DMS153 treated with DMSO at 0.1 percent for 48 hours (cell line): ENCODE results near the gene HBG2.
"Not testable (repeated sequence)": the region's sequence is repeated elsewhere in the genome, so short reads cannot be mapped to it uniquely, and the experiment has no call there.

Experiments used
- DNase-seq: peaks from one replicate; lab custom pipeline; 2025; ENCODE audit not compliant: unreplicated experiment; lab: John Stamatoyannopoulos, UW

The HBG2 gene

DNA sequence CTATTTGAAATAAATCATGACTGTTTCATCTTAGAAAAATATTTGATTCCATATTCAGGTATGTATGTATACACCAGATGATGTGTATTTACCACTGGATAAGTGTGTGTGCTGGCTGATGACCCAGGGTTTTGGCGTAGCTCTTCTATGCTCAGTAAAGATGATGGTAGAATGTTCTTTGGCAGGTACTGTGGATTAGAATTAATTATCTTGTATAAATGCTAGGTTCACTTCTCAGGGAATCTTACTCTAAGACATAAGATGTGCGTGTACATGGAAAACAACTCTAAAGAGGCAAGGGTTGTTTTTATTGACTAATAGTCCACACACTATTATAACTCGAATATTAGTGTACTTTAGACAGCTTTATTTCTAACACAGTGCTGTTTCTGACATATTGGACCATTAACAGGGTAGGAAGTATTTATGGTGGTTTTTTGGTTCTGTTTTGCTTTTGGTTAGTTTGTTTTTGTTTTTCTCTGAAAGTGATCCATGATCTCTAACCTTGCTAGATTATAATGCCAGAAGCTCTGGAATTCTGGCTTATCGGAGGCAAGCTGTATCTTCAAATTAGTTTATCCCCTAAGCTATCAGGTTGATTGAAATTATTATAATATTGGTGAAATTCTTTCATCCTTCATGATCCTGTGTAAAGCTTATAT, 3.9 kb downstream of the HBG2 start:
- DNase-seq, result no peak

DNA sequence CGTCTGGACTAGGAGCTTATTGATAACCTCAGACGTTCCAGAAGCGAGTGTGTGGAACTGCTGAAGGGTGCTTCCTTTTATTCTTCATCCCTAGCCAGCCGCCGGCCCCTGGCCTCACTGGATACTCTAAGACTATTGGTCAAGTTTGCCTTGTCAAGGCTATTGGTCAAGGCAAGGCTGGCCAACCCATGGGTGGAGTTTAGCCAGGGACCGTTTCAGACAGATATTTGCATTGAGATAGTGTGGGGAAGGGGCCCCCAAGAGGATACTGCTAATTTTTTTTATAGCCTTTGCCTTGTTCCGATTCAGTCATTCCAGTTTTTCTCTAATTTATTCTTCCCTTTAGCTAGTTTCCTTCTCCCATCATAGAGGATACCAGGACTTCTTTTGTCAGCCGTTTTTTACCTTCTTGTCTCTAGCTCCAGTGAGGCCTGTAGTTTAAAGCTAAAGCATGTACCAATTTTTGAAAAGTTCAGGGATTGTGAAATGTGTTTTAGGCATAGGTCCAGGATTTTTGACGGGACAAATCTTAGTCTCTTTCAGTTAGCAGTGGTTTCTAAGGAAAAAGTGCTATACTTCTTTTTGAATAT, 4.7 kb downstream of the HBG2 start, which contains the start of gene HBG1:
Gene HBG1, minus strand, starts transcription at position 51 of the 590 bp plus-strand sequence. CDS start 53 bp downstream, outside the sequence.
- DNase-seq, result not testable (repeated sequence)

DNA sequence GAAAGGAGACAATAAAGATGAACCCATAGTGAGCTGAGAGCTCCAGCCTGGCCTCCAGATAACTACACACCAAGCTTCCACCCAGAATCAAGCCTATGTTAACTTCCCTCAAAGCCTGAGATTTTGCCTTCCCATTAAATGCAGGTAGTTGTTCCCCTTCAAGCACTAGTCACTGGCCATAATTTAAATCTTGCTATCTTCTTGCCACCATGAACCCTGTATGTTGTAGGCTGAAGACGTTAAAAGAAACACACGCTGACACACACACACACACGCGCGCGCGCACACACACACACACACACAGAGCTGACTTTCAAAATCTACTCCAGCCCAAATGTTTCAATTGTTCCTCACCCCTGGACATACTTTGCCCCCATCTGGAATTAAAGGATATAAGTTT, 6.1 kb downstream of the HBG2 start:
- not testable (repeated sequence) for DNase-seq

DNA sequence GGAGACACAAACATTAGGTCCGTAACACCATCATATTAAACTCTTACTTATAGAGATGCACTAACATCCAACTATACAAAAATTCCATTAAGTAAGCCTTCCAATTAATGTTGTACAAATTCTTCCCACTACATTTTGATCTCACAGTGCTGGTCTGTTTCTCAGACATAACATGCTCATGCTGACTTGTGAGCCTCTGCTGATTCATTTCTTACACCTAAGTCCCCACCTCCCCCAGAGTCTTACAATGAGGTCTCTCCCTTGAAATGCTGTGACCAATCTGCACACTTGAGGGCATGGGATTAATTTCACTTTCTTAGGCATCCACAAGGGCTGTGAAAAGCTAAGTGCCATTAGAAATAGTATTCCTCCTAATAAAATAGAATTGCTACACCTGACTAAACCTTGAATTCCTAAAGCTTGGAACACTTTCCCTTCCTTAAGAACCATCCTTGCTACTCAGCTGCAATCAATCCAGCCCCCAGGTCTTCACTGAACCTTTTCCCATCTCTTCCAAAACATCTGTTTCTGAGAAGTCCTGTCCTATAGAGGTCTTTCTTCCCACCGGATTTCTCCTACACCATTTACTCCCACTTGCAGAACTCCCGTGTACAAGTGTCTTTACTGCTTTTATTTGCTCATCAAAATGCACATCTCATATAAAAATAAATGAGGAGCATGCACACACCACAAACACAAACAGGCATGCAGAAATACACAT, 6.9 kb downstream of the HBG2 start:
- no peak for DNase-seq

DNA sequence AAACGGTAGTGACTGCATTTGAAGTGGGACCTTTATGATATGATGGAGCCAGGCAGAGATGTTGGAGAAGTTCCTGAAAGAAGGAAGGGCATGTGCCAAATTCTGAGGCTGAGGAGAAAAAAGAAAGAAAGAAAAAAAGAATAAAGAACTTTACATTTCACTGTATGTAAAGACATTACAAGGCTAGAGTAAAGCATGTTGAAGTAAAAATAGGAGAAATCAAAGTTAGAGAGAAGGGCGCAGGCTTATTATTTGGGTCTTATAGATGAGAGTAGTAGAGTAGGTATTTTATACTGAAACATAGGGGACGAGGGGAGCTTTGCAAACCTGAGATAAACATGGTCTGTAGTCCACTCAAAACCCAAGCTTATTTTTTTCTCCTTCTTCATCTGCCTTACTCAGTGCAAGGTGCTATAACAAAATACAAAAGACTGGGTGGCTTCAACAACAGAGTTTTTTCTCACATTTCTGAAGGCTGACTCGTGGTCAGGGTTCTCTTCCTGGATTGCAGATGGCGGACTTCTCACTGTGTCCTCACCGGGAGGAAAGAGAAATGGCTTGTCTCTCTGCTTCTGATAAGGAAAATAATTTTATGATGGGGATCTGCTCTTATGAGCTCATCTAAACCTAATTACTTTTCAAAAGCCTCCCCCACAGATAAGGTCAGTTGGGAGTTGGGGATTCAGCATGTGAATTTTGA, 7.7 kb downstream of the HBG2 start:
- no peak for DNase-seq

DNA sequence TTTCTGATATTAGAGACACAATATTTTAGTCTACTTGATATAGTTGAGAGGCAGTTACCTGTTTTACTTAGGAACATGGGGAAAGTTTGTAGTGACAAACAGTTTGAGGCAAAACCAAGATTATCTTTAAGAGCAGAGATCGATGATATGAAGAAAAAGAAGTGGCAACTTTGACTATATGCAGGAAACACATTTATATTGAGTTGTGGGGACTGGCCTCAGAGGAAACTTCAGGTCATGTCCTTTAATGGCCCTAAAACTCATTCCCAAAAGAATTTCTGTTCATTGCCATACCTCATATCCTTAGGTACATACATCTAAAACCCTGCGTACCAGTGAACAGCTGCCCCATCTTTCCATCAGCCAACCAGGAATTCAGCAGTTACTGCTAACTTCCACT, 9.4 kb downstream of the HBG2 start:
- no peak for DNase-seq

DNA sequence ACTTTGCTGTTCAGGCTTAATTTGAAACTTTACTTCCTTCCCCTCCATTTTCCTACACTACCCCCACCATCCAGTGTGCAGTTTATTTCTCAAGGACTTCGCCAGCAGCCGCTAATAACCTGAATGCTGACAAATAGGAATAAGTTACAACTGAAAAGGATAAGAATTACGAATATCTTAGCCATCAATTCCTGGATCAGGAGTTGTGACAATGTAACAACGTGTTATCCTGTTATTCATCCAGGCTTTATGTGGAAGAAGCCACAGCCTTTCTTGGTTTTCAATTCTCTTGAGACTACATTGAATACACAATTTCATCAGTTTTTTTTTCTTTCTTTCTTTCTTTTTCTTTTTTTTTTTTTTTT, 10.8 kb downstream of the HBG2 start:
- DNase-seq, result no peak

DNA sequence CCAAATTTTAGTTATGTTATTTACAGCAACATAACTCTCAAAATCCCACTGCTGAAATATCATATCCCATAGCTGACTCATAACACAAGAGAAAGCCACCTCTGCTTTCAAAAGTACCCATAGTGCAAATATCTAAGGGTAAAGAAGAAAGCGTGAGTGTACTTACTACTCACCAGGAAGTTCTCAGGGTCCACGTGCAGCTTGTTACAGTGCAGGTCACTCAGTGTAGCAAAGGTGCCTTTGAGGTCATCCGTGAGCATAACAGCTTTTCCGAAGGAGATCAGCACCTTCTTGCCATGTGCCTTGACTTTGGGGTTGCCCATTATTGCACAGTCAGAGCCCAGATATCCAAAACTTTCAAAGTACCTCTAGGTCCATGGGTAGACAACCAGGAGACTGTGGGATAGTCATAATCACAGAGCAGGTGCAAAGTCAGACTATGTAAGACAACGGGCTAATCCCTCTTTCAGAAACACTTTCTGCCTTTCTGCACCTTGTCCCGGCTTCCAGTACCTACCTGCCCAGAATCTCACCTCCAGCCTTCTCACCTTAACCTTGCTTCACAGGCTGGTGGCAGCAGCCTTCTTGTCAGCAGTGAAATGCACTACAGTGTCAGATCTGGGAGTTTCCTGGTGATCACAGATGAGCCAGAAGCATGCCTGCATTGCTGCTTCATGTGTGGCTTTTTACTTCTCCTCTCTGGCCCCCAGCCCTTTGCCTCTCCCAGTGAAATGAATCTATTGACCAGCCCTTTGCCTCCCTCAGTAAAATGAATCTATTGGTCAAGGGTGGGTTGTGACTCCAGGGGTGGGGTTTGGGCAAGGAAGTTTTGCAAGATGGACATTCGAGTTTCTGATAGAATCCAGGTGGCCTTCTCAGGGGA, 11.4 kb downstream of the HBG2 start:
- DNase-seq, result no peak

DNA sequence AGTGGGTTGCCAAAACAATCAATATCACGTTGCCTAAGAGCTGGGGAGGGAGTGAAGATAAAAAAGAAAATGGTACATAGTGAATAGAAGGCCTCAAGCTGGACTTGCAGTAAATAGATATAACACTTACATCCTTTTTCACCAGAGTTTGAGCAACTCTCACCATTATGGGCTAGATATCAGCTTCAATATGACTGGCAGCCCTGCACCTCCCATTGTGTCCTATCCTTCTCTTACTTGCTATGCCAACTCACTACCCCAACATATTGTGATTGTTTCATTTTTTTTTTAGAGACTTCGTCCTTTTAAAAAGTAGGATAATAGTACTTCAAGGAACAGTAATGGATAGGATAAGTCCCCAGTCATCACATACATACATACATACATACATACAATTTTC, 12.4 kb downstream of the HBG2 start:
- DNase-seq, result no peak

DNA sequence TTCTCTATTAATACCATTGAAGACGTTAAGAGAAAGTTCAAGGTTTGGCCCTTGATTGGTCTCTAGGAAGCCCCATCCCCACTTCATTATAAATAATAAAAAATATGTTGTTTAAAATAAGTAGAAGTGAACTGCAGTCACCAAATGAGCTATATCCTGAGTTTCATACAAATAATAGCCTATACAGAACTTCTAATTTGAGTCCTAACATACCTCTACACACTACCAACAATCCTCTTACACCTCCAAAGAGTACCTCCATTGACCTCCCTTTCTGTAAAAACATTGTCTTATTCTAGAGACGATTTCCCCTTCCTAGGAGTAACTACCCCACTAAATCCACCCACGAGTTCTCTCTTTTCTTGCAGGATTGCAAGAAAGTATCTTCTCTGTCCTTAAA, 13.1 kb downstream of the HBG2 start:
- no peak for DNase-seq

DNA sequence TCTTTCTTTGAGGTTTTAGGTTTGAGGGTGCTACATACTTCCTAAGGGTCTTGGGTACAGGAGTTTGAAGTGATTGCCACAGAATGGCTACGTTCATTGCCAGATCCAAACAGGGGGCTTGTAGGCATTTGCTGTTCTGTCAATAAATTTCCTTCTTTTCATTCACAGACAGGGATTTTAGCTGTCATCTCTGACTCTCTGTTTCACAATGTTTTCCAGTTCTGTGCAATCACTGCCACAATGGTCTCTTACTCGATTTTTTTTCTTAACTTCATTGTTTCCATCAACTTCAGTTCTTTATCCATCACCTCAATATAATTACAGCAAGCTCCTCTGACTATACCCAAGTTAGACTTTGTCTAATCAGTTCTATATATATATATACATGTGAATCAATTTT, 14.1 kb downstream of the HBG2 start:
- no peak for DNase-seq

DNA sequence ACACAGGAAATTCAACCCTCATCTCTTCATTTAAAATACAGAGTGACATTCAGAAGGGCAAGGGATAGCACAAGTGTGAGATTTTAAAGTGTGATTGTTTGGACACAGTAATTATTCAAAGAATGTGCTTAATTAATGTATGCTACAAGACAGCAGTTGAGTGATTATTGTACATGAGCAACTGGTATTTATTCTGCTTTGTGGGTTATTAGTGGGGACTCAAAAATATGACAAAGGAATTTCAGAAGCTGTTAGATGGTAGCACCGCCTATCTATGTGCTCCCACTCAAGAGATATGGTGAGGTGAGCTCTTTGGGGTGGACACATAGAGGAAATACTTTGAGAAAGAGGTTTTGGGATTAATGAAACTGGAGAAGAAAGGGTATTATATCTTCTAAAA, 14.5 kb downstream of the HBG2 start:
- DNase-seq, result no peak

DNA sequence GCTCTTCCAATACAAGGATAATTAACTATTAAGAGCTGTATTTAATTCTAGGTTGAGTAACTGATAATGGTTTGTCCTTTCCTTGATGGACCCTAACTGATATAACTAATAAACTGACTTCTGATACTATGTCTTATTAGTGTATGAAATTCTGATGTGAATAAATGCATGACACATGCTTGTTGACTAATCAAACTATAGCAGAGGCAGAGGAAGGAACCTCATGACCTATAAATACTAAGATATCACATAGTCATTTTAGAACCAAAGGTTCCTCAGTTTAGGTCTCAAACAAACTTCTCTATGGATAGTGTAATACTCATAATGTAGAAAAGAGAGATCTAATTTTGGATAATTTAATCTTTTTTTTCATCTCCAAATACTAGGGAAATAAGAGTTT, 15.5 kb downstream of the HBG2 start:
- DNase-seq, result no peak

DNA sequence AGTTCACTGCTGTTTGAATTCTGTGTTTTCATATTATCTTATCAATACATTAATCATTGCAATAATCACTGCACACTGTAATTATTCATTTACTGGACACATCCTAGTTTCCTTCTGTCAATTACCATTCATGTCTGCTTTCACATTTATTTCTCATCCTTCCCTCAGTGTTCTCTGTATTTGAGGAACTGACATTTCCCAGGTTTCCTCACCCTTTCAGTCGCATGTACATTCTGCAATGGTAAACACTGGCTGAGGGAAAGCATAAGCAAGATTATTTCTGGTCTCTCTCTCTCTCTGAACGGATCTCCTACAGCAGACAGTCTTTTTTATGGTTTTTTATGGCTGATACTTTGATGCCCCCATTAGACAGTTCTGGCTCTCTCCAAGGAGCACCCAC, 16.1 kb downstream of the HBG2 start:
- DNase-seq, result no peak

DNA sequence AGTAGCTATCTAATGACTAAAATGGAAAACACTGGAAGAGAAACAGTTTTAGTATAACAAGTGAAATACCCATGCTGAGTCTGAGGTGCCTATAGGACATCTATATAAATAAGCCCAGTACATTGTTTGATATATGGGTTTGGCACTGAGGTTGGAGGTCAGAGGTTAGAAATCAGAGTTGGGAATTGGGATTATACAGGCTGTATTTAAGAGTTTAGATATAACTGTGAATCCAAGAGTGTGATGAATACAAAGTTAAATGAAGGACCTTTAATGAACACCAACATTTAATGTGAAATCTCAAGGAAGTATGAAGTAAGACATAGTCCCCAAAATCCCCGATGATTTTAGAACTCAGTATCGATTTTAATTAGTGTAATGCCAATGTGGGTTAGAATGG, 17.2 kb downstream of the HBG2 start:
- no peak for DNase-seq

DNA sequence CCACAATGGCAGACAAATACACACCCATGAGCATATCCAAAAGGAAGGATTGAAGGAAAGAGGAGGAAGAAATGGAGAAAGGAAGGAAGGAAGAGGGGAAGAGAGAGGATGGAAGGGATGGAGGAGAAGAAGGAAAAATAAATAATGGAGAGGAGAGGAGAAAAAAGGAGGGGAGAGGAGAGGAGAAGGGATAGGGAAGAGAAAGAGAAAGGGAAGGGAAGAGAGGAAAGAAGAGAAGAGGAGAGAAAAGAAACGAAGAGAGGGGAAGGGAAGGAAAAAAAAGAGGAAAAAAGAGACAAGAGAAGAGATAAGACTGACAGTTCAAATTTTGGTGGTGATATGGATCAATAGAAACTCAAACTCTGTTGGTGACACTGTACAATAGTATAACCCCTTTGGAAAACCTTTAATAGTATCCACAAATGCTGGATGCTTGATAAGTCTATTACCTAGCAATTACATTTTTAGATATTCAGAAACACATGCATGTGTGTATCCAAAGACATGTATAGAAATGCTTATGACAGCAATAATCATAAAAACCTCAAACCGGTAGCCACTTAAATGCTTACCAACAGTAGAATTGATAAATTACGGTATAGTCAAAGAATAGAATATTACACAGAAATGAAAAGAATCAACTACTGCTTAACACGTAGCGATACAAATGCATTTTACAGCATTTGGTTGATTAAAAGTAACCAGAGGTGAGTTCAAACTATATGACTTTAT, 19.1 kb downstream of the HBG2 start:
- no peak for DNase-seq

DNA sequence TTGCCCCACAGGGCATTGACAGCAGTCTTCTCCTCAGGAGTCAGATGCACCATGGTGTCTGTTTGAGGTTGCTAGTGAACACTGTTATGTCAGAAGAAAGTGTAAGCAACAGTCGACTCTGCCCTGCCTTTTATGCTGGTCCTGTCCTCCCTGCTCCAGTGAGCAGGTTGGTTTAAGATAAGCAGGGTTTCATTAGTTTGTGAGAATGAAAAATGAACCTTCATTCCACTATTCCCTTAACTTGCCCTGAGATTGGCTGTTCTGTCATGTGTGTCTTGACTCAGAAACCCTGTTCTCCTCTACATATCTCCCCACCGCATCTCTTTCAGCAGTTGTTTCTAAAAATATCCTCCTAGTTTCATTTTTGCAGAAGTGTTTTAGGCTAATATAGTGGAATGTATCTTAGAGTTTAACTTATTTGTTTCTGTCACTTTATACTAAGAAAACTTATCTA, 20.2 kb downstream of the HBG2 start, which contains the start of gene HBD:
Gene HBD, minus strand, starts transcription at position 103 of the 454 bp plus-strand sequence. Its CDS starts 50 bp downstream, at position 53.
- DNase-seq, result no peak

DNA sequence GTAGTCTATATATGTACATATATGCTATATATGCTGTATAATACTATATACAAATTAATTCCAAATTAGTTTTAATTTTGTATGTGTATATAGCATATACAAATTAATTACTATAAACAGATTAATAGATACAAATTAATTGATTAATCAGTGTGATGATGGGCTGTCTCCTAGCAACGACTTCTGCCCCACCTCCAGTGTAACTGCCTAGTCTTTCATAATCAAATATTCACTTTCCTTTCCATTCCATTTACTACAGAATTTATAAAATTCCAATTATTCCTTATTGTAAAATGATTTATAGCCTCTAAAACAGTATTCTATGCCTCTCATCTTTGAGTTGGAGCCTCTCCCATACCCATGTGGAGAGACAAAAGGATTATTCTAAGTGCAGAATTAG, 21.3 kb downstream of the HBG2 start:
- no peak for DNase-seq

DNA sequence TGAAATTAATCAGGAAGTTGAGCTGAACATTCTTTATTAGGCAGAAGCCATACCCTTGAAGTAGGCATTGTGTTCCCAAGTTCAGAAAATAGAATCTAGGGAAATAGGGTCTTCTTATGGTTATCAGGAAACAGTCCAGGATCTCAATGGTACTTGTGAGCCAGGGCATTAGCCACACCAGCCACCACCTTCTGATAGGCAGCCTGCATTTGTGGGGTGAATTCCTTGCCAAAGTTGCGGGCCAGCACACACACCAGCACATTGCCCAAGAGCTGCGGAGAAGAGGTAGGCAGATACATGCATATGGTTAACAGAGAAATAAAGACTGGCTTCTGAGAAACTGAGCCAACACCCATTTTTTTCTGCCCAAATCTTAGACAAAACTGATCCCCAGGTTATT, 21.8 kb downstream of the HBG2 start:
- DNase-seq, result no peak

DNA sequence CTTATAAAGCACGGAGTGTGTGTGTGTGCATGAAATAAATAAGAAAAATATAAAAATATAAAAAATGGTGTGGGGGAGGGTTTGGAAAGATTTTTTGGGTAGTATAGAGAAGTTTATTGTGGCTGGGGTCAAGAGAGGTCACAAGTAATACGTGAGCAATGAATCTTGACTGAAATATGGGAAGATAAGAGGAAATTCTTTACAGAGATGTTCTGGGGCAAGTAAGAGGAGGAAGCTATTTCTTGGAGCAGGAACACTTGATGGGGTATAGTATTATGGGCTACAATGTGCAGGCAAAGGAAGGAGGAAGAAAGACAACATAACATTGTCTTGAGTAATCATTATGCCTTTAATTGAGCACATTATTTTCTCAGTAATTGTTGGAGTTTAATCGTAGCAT, 22.4 kb downstream of the HBG2 start:
- no peak for DNase-seq
